IMR-90 (cell line): ENCODE data around the gene RBFOX2. TPM values are rescaled to one million over a fixed set of nuclear protein-coding genes. Genes with fewer than 3 reads are reported as not detected.

Source experiments
- ATAC-seq: fragments of 200-7000 bp; cut with Tn5 transposase; 2 replicates; pipeline ENCODE4 v1.9.1; 2020; ENCODE audit warnings: low read depth, mild to moderate bottlenecking, moderate library complexity
- BruUV-seq: library from RNA; stranded (reverse); fragments of 400-500 nt; replicated peaks from 2 replicates; lab custom pipeline; 2021; lab: Mats Ljungman, UMichigan
- CTCF ChIA-PET: fragments of 300-600 bp; formaldehyde crosslinking; extraction: SDS; loops from one replicate; lab custom pipeline; 2021; ENCODE audit warnings: antibody characterized with exemption; lab: Yijun Ruan, JAX
- POLR2A ChIA-PET: fragments of 300-600 bp; sonication (Branson Sonifier 250); formaldehyde crosslinking; loops from one replicate; lab custom pipeline; 2022; ENCODE audit warnings: antibody characterized with exemption; ENCODE audit not compliant: unreplicated experiment; lab: Charles Lee
- DNase-seq: peaks from one replicate; pipeline ENCODE4 v3.0.0; 2013
- H2AFZ ChIP-seq: replicated peaks from 2 replicates; pipeline ENCODE3; 2013; ENCODE audit warnings: low read length, mild to moderate bottlenecking; ENCODE audit not compliant: poor library complexity
- H2AK5ac ChIP-seq: 2 replicates; pipeline ENCODE4 v1.6.1; 2013; ENCODE audit warnings: low read depth, low read length, inconsistent platforms
- H2AK9ac ChIP-seq: replicated peaks from 2 replicates; pipeline ENCODE3; 2013; ENCODE audit warnings: mild to moderate bottlenecking, low read depth, low read length, moderate library complexity; ENCODE audit not compliant: poor library complexity
- H2BK120ac ChIP-seq: 2 replicates; pipeline ENCODE4 v1.6.1; 2013; ENCODE audit warnings: low read depth, low read length, inconsistent platforms
- H2BK15ac ChIP-seq: 3 replicates; pipeline ENCODE4 v1.6.1; 2013; ENCODE audit warnings: low read depth, low read length, inconsistent platforms
- H2BK20ac ChIP-seq: 2 replicates; pipeline ENCODE4 v1.6.1; 2013; ENCODE audit warnings: low read depth, mild to moderate bottlenecking, inconsistent platforms, low read length, moderate library complexity
- H2BK5ac ChIP-seq: 2 replicates; pipeline ENCODE4 v1.6.1; 2013; ENCODE audit warnings: mild to moderate bottlenecking, low read depth, low read length, inconsistent platforms; ENCODE audit not compliant: poor library complexity, severe bottlenecking
- H3K14ac ChIP-seq: replicated peaks from 2 replicates; pipeline ENCODE4 v1.6.1; 2013; ENCODE audit warnings: low read depth, low read length, inconsistent platforms
- H3K18ac ChIP-seq: 2 replicates; pipeline ENCODE4 v1.6.1; 2013; ENCODE audit warnings: low read depth, low read length, control low read depth
- H3K23ac ChIP-seq: 2 replicates; pipeline ENCODE4 v1.6.1; 2013; ENCODE audit warnings: low read depth, low read length, inconsistent platforms
- H3K27ac ChIP-seq: 2 replicates; pipeline ENCODE4 v1.5.1; 2013; ENCODE audit warnings: mild to moderate bottlenecking, control low read depth, low read length; ENCODE audit not compliant: insufficient read depth
- H3K27me3 ChIP-seq: 2 replicates; pipeline ENCODE4 v1.6.1; 2013; ENCODE audit warnings: low read length; ENCODE audit not compliant: control insufficient read depth, insufficient read depth
- H3K36me3 ChIP-seq: 2 replicates; pipeline ENCODE4 v1.6.1; 2013; ENCODE audit warnings: low read length, mixed read lengths; ENCODE audit not compliant: control insufficient read depth, insufficient read depth
- H3K4ac ChIP-seq: 2 replicates; pipeline ENCODE4 v1.6.1; 2013; ENCODE audit warnings: low read depth, low read length, inconsistent platforms
- H3K4me1 ChIP-seq: 2 replicates; pipeline ENCODE4 v1.6.1; 2013; ENCODE audit warnings: low read length, mixed read lengths; ENCODE audit not compliant: control insufficient read depth, insufficient read depth
- H3K4me2 ChIP-seq: 2 replicates; pipeline ENCODE4 v1.6.1; 2013; ENCODE audit warnings: low read depth, mild to moderate bottlenecking, control low read depth, low read length, moderate library complexity
- H3K4me3 ChIP-seq: 2 replicates; pipeline ENCODE4 v1.5.1; 2013; ENCODE audit warnings: low read depth, mild to moderate bottlenecking, control low read depth, low read length, moderate library complexity; ENCODE audit not compliant: insufficient read depth
- H3K56ac ChIP-seq: 2 replicates; pipeline ENCODE4 v1.6.1; 2013; ENCODE audit warnings: low read length, inconsistent platforms; ENCODE audit not compliant: insufficient read depth; ENCODE audit errors: extremely low read depth
- H3K79me1 ChIP-seq, 2 experiments: 2 replicates each; pipeline ENCODE4 v1.6.1; 2013; ENCODE audit warnings: low read length in 2 of 2, inconsistent platforms in 1 of 2, low read depth in 1 of 2
- H3K9ac ChIP-seq: 2 replicates; pipeline ENCODE4 v1.6.1; 2013; ENCODE audit warnings: low read depth, low read length, control low read depth
- H3K9me1 ChIP-seq: 2 replicates; pipeline ENCODE4 v1.6.1; 2013; ENCODE audit warnings: low read length, inconsistent platforms; ENCODE audit not compliant: insufficient read depth
- H3K9me3 ChIP-seq: 2 replicates; pipeline ENCODE4 v1.6.1; 2013; ENCODE audit warnings: low read length; ENCODE audit not compliant: control insufficient read depth, insufficient read depth
- H4K20me1 ChIP-seq: 2 replicates; pipeline ENCODE4 v1.6.1; 2013; ENCODE audit warnings: low read length, inconsistent platforms; ENCODE audit not compliant: insufficient read depth
- H4K5ac ChIP-seq: 2 replicates; pipeline ENCODE4 v1.6.1; 2013; ENCODE audit warnings: mild to moderate bottlenecking, low read depth, low read length, control low read depth
- H4K8ac ChIP-seq, 2 experiments: 2 replicates each; pipeline ENCODE4 v1.6.1; 2013; ENCODE audit warnings: low read depth in 2 of 2, low read length in 2 of 2, control low read depth in 1 of 2, inconsistent platforms in 1 of 2
- H4K91ac ChIP-seq: 2 replicates; pipeline ENCODE4 v1.6.1; 2013; ENCODE audit warnings: low read depth, low read length, inconsistent platforms; ENCODE audit not compliant: insufficient read depth
- CTCF ChIP-seq: conservative IDR thresholded peaks from 2 replicates; pipeline ENCODE4 v1.5.1; 2012; ENCODE audit warnings: mild to moderate bottlenecking, low read depth, low read length, improper control_type of control experiment
- FOS ChIP-seq: fragments of 150-350 bp; IDR thresholded peaks from 2 replicates; pipeline ENCODE4 v1.6.1; 2016; ENCODE audit warnings: low read depth, low read length
- MXI1 ChIP-seq: IDR thresholded peaks from 2 replicates; pipeline ENCODE4 v1.6.1; 2012; ENCODE audit warnings: low read depth, mild to moderate bottlenecking, low read length, moderate library complexity, borderline replicate concordance
- NFE2L2 ChIP-seq: fragments of 150-350 bp; IDR thresholded peaks from 2 replicates; pipeline ENCODE4 v1.6.1; 2016; ENCODE audit warnings: low read depth, mild to moderate bottlenecking, low read length
- POLR2A ChIP-seq: IDR thresholded peaks from 2 replicates; pipeline ENCODE4 v1.6.1; 2012; ENCODE audit warnings: mild to moderate bottlenecking, low read depth, low read length
- RCOR1 ChIP-seq: IDR thresholded peaks from 2 replicates; pipeline ENCODE4 v1.6.1; 2012; ENCODE audit warnings: mild to moderate bottlenecking, low read length, improper control_type of control experiment; ENCODE audit not compliant: insufficient replicate concordance
- WGBS, 2 experiments: methylation state at CpG; one replicate each; pipeline versions ENCODE4 v1.1.5 to v1.1.7; 2013; ENCODE audit warnings: missing lambda C conversion rate in 2 of 2; ENCODE audit not compliant: insufficient read length in 1 of 2; ENCODE audit errors: extremely low coverage in 2 of 2; 5-methylcytosine and 5-hydroxymethylcytosine counted together
- dilution Hi-C: fragments of 300-500 bp; cut with HindIII; formaldehyde crosslinking; loops from one replicate; pipeline ENCODE4 v1.14.3; 2018; ENCODE audit warnings: low sequenced_read_pairs; ENCODE audit not compliant: unreplicated experiment
- in situ Hi-C: fragments of 300-500 bp; cut with MboI; formaldehyde crosslinking; loops from 3 replicates; pipeline ENCODE4 v1.14.3; 2019; ENCODE audit warnings: low sequenced_read_pairs, inconsistent platforms, mixed read lengths
- intact Hi-C: fragments of 100-400 bp; cut with micrococcal nuclease; formaldehyde crosslinking; loops from 2 replicates; pipeline ENCODE4 v1.10.0; 2022
- polyA plus RNA-seq, 3 experiments: library from polyadenylated mRNA; depleted of rRNA; stranded (reverse); fragments of >200 nt; gene quantifications; 2 replicates each; pipeline ENCODE4 v1.2.3, GENCODE V29; 2012; ENCODE audit warnings: low replicate concordance in 1 of 3
- total RNA-seq: library from RNA; depleted of rRNA; stranded (reverse); fragments of >200 nt; gene quantifications from 2 replicates; pipeline ENCODE4 v1.2.3, GENCODE V29; 2012

RBFOX2 gene
- total and polyA plus RNA-seq, 2 of the 4 experiments (the other 2 are of a cell fraction): 146 to 178 TPM

GRCh38 chr22:35719212-35719875 lies 309.3 kb downstream of the RBFOX2 start:
- POLR2A ChIA-PET: no interaction called here

More at GRCh38 chr22:35719212-35719875, 309.3 kb downstream of the RBFOX2 start:
- H2AFZ ChIP-seq: no peak overlapping the region
- dilution Hi-C loops (no loop called here), intact Hi-C loops (no loop called here), in situ Hi-C loops (no loop called here)
- H3K56ac ChIP-seq: no peak overlapping the region
- no peak overlapping the region for H3K14ac ChIP-seq
- H3K27me3 ChIP-seq: no peaks in the 10 kb centered on the region
- no peak overlapping the region for H3K9ac ChIP-seq
- H4K20me1 ChIP-seq: no peaks in the 10 kb centered on the region
- no peaks in the 10 kb centered on the region; the same call in 1 of the 2 replicates for H3K9me1 ChIP-seq
- H3K36me3 ChIP-seq: no peaks in the 10 kb centered on the region
- H2BK120ac ChIP-seq: no peak overlapping the region
- no peak for ATAC-seq
- H3K79me1 ChIP-seq: no peaks in the 10 kb centered on the region
- H3K27ac ChIP-seq: no peak overlapping the region
- no peaks in the 10 kb centered on the region for H3K9me3 ChIP-seq
- no peak overlapping the region for H2BK20ac ChIP-seq
- H4K91ac ChIP-seq: no peak overlapping the region
- no peak overlapping the region for H3K18ac ChIP-seq
- no peak overlapping the region for H3K4me3 ChIP-seq
- no peak overlapping the region for H3K4me2 ChIP-seq
- H2BK15ac ChIP-seq: no peak overlapping the region
- no peak overlapping the region for H3K23ac ChIP-seq
- no peak for DNase-seq
- CTCF ChIA-PET: no interaction called here
- H4K8ac ChIP-seq: no peak overlapping the region
- 80% methylated on average over 1 of the region's 15 CpGs; no CpG with 5 or more reads in 1 of the 2 experiments for WGBS, 2 experiments
- no peak overlapping the region for H3K4ac ChIP-seq
- no peak overlapping the region for H2AK5ac ChIP-seq
- H2AK9ac ChIP-seq: no peak overlapping the region
- no peaks in the 10 kb centered on the region for H3K4me1 ChIP-seq
- no peak overlapping the region for H4K5ac ChIP-seq
- TF ChIP-seq RCOR1 (no peak), MXI1 (no peak), POLR2A (no peak), CTCF (no peak), NFE2L2 (no peak), FOS (no peak)
- no TSS peak for BruUV-seq
- no peak overlapping the region for H2BK5ac ChIP-seq
